Smooth muscle cell (in vitro differentiated cells): ENCODE measurements around the gene DDR2. TPM values are rescaled to one million over a fixed set of nuclear protein-coding genes. Genes with fewer than 3 reads are reported as not detected.

ENCODE experiments used
- DNase-seq: peaks from one replicate; lab custom pipeline; 2025; ENCODE audit not compliant: unreplicated experiment; lab: John Stamatoyannopoulos, UW
- H2AFZ ChIP-seq: fragments of 200-600 bp; sonication (generic); 2 replicates; pipeline ENCODE4 v1.6.0; 2016; ENCODE audit warnings: antibody characterized with exemption, low read depth, mild to moderate bottlenecking
- H3F3A ChIP-seq: fragments of 200-600 bp; sonication (generic); 2 replicates; pipeline ENCODE4 v1.6.0; 2017; ENCODE audit warnings: antibody characterized with exemption, low read depth
- H3K27ac ChIP-seq: fragments of 200-600 bp; sonication (generic); 2 replicates; pipeline ENCODE4 v1.5.1; 2016; ENCODE audit warnings: low read depth, mild to moderate bottlenecking
- H3K27me3 ChIP-seq: fragments of 200-600 bp; sonication (generic); 2 replicates; pipeline ENCODE4 v1.6.1; 2016; ENCODE audit warnings: low read depth, mild to moderate bottlenecking
- H3K36me3 ChIP-seq: fragments of 200-600 bp; sonication (generic); 2 replicates; pipeline ENCODE4 v1.5.1; 2016; ENCODE audit warnings: low read depth
- H3K4me1 ChIP-seq: fragments of 200-600 bp; sonication (generic); 2 replicates; pipeline ENCODE4 v1.5.1; 2016; ENCODE audit warnings: low read depth
- H3K4me2 ChIP-seq: fragments of 200-600 bp; sonication (generic); 2 replicates; pipeline ENCODE4 v1.6.0; 2016; ENCODE audit warnings: mild to moderate bottlenecking
- H3K4me3 ChIP-seq: fragments of 200-600 bp; sonication (generic); 2 replicates; pipeline ENCODE4 v1.5.1; 2016; ENCODE audit warnings: mild to moderate bottlenecking
- H3K79me2 ChIP-seq: fragments of 200-600 bp; sonication (generic); 2 replicates; pipeline ENCODE4 v1.6.0; 2016; ENCODE audit warnings: low read depth, mild to moderate bottlenecking
- H3K9ac ChIP-seq: fragments of 200-600 bp; sonication (generic); 2 replicates; pipeline ENCODE4 v1.6.0; 2016; ENCODE audit warnings: low read depth
- H3K9me3 ChIP-seq: fragments of 200-600 bp; sonication (generic); replicated peaks from 2 replicates; pipeline ENCODE4 v1.5.1; 2016; ENCODE audit warnings: low read depth
- H4K20me1 ChIP-seq: fragments of 200-600 bp; sonication (generic); 2 replicates; pipeline ENCODE4 v1.6.0; 2016; ENCODE audit warnings: low read depth
- CTCF ChIP-seq: fragments of 200-600 bp; sonication (generic); IDR thresholded peaks from 2 replicates; pipeline ENCODE4 v1.5.1; 2017; ENCODE audit warnings: borderline replicate concordance, mild to moderate bottlenecking, antibody characterized with exemption; ENCODE audit not compliant: insufficient read depth, poor library complexity, severe bottlenecking
- WGBS: methylation state at CpG from one replicate; pipeline ENCODE4 v1.1.7; 2016; ENCODE audit warnings: low lambda C conversion rate; 5-methylcytosine and 5-hydroxymethylcytosine counted together
- polyA plus RNA-seq: library from polyadenylated mRNA; unstranded; fragments of >200 nt; fragmentation: Nextera tagmentation; extraction: Ambion mirVana; gene quantifications from 2 replicates; pipeline ENCODE4 v1.2.1, GENCODE V29; 2016
- total RNA-seq: library from RNA; depleted of rRNA; stranded (reverse); fragments of >200 nt; gene quantifications from 2 replicates; pipeline ENCODE4 v1.2.3, GENCODE V29; 2014

Gene DDR2
- total and polyA plus RNA-seq, 2 experiments from 2014 or later = 13.3 to 24.5 TPM

GRCh38 chr1:162631546-162632191 is 595 bp upstream of the DDR2 start:
- H3K27ac ChIP-seq = peak overlapping the region; percentile 94
- H4K20me1 ChIP-seq = peaks cover 3% of the 10 kb centered on the region
- WGBS = 30% methylated on average over 10 of the region's 10 CpGs
- no peak for TF ChIP-seq CTCF
- peak overlapping the region; percentile 90 for H3K4me2 ChIP-seq
- no peaks in the 10 kb centered on the region for H3K36me3 ChIP-seq
- no peak overlapping the region for H2AFZ ChIP-seq
- no peaks in the 10 kb centered on the region for H3K27me3 ChIP-seq
- H3F3A ChIP-seq = peaks cover 21% of the 10 kb centered on the region
- H3K79me2 ChIP-seq = peaks cover 34% of the 10 kb centered on the region
- no peaks in the 10 kb centered on the region for H3K9me3 ChIP-seq
- H3K4me3 ChIP-seq = peak overlapping the region; percentile 62
- H3K4me1 ChIP-seq = peaks cover 24% of the 10 kb centered on the region
- peak overlapping the region; percentile 86 for H3K9ac ChIP-seq
- DNase-seq = no peak

GRCh38 chr1:162632698-162633080 is 425 bp downstream of the DDR2 start:
- no peak for DNase-seq
- Histone ChIP-seq H3K27ac (peak overlapping the region; percentile 94), H3K4me2 (peak overlapping the region; percentile 90), H3K36me3 (no peaks in the 10 kb centered on the region), H3F3A (peaks cover 21% of the 10 kb centered on the region), H3K4me1 (peaks cover 24% of the 10 kb centered on the region), H3K4me3 (peak overlapping the region; percentile 62), H3K9me3 (no peaks in the 10 kb centered on the region), H3K79me2 (peaks cover 44% of the 10 kb centered on the region), H3K27me3 (no peaks in the 10 kb centered on the region), H2AFZ (peak overlapping the region; percentile 34), H4K20me1 (peaks cover 6% of the 10 kb centered on the region), H3K9ac (peak overlapping the region; percentile 86)
- WGBS = 41% methylated on average over 4 of the region's 4 CpGs
- no peak for TF ChIP-seq CTCF

- no peak for DNase-seq
- no peak for TF ChIP-seq CTCF
- WGBS = 81% methylated on average over 8 of the region's 8 CpGs
Measured at GRCh38 chr1:162633081-162633762, 958 bp downstream of the DDR2 start.

GRCh38 chr1:162635418-162635817 is 3.2 kb downstream of the DDR2 start:
- H3K36me3 ChIP-seq = no peaks in the 10 kb centered on the region
- no peak overlapping the region for H3K9ac ChIP-seq
- H3K4me2 ChIP-seq = no peak overlapping the region
- H3K79me2 ChIP-seq = peaks cover 52% of the 10 kb centered on the region
- WGBS = 94% methylated on average over 4 of the region's 4 CpGs
- H3F3A ChIP-seq = peaks cover 11% of the 10 kb centered on the region
- peaks cover 11% of the 10 kb centered on the region for H3K4me1 ChIP-seq
- no peak for DNase-seq
- H2AFZ ChIP-seq = no peak overlapping the region
- no peak overlapping the region for H3K27ac ChIP-seq
- peaks cover 17% of the 10 kb centered on the region for H4K20me1 ChIP-seq
- H3K4me3 ChIP-seq = no peak overlapping the region
- TF ChIP-seq CTCF = no peak
- H3K27me3 ChIP-seq = no peaks in the 10 kb centered on the region
- no peaks in the 10 kb centered on the region for H3K9me3 ChIP-seq

More at GRCh38 chr1:162633081-162633762, 958 bp downstream of the DDR2 start:
- peaks cover 24% of the 10 kb centered on the region for H3K4me1 ChIP-seq
- H3K9ac ChIP-seq = peak overlapping the region; percentile 86
- H3K9me3 ChIP-seq = no peaks in the 10 kb centered on the region
- H3K4me3 ChIP-seq = peak overlapping the region; percentile 62
- H3K36me3 ChIP-seq = no peaks in the 10 kb centered on the region
- H2AFZ ChIP-seq = no peak overlapping the region
- H3K4me2 ChIP-seq = peak overlapping the region; percentile 90
- peaks cover 45% of the 10 kb centered on the region for H3K79me2 ChIP-seq
- peaks cover 21% of the 10 kb centered on the region for H3F3A ChIP-seq
- H3K27ac ChIP-seq = peak overlapping the region; percentile 94
- peaks cover 9% of the 10 kb centered on the region for H4K20me1 ChIP-seq
- no peaks in the 10 kb centered on the region for H3K27me3 ChIP-seq
